Breast epithelium (tissue), 3 donors: ENCODE results near the gene SHISA2.

Source experiments
- POLR2A ChIP-seq: fragments of 450-650 bp; IDR thresholded peaks from one replicate; pipeline ENCODE4 v1.6.1; 2016; ENCODE audit warnings: antibody characterized with exemption, mild to moderate bottlenecking, moderate library complexity
- TF ChIP-seq, protein P1 (sequence below), 3 donors: fragments of 450-650 bp; IDR thresholded peaks; one replicate each; pipeline ENCODE4 v1.5.1; 2016 to 2017; ENCODE audit warnings: antibody characterized with exemption in 3 of 3, mild to moderate bottlenecking in 3 of 3, moderate library complexity in 3 of 3

DNA sequence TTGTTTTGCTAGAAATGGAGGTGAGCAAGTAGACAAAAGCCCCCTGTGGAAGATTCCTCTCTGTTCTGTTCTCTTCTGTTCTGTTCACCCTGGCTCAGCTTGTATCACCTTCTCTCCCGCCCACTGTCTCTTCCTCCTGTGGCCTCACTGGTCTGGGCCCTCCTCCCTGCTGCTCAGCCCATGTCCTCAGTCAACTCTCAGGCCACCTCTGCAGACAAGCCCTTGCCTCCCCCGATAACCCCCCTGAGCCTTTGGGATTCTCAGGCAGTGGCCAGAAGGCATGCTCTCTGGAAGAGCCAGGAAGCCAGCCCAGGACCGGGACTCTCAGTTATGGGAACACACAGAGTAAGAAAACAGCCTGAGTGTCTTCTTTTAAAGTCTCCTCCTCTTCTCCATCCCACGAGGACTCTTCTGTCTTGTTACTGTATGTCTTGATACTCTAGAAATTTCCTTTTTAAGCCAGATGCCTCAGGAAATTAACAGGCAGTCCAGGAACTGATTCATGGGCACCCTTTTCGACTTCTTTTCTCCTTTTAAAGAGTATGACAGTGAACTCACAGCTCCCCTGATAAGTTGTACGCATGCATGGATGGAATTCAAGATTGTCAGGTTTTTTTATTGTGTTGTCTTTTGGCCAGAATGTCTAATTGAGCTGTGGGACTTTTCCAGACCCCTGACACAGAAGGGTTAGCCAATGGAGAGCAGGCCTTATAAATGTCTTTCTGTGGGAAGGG is 33.7 kb downstream of the SHISA2 start:
- TF ChIP-seq, protein P1, sequence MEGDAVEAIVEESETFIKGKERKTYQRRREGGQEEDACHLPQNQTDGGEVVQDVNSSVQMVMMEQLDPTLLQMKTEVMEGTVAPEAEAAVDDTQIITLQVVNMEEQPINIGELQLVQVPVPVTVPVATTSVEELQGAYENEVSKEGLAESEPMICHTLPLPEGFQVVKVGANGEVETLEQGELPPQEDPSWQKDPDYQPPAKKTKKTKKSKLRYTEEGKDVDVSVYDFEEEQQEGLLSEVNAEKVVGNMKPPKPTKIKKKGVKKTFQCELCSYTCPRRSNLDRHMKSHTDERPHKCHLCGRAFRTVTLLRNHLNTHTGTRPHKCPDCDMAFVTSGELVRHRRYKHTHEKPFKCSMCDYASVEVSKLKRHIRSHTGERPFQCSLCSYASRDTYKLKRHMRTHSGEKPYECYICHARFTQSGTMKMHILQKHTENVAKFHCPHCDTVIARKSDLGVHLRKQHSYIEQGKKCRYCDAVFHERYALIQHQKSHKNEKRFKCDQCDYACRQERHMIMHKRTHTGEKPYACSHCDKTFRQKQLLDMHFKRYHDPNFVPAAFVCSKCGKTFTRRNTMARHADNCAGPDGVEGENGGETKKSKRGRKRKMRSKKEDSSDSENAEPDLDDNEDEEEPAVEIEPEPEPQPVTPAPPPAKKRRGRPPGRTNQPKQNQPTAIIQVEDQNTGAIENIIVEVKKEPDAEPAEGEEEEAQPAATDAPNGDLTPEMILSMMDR (IDR thresholded peaks at IDR 0.05), result no peak
- no peak for TF ChIP-seq POLR2A
